ENCODE results near the gene DTNA.

DTNA gene

DNA sequence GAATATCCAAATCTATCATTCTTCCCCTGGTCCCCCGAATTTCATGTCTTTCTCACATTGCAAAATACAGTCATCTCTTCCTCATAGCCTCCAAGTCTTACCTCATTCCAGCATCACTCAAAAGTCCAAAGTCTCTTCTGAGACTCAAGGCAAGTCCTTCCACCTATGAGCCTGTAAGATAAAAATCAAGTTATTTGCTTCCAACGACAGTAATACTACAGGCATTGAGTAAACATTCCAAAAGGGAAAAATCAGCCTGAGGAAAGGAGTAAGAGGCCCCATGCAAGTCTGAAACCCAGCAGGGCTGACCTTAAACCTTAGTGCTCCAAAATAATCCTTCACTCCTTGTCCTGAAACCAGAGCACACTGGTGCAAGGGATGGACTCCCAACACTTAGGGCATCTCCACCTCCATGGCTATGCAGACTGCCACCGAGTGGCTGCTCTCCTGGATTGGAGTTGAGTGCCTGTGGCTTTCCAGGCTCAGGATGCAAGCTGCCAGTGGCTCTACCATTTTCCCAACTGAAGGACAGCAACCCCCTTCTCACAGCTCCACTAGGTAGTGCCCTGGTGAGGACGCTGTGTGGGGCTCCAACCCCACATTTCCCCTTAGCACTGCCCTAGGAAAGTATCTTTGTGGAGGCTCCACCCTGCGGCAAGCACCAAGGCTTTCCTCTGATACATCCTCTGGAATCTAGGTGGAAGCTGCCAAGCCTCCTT lies 16.3 kb downstream of the DTNA start:
- no peaks in the 10 kb centered on the region for H4K20me1 ChIP-seq (ENCODE audit: control insufficient read depth, insufficient read depth, low read depth, low read length)
- H3K9me3 ChIP-seq (ENCODE audit: control insufficient read depth, insufficient read depth, low read length) = no peaks in the 10 kb centered on the region
- H3K79me2 ChIP-seq (ENCODE audit: control insufficient read depth, low read length) = no peaks in the 10 kb centered on the region
- no peak overlapping the region for H3K27ac ChIP-seq (ENCODE audit: low read depth, low read length)
- no peaks in the 10 kb centered on the region for H3K4me1 ChIP-seq (ENCODE audit: control insufficient read depth, low read length)
- TF ChIP-seq, protein P1, sequence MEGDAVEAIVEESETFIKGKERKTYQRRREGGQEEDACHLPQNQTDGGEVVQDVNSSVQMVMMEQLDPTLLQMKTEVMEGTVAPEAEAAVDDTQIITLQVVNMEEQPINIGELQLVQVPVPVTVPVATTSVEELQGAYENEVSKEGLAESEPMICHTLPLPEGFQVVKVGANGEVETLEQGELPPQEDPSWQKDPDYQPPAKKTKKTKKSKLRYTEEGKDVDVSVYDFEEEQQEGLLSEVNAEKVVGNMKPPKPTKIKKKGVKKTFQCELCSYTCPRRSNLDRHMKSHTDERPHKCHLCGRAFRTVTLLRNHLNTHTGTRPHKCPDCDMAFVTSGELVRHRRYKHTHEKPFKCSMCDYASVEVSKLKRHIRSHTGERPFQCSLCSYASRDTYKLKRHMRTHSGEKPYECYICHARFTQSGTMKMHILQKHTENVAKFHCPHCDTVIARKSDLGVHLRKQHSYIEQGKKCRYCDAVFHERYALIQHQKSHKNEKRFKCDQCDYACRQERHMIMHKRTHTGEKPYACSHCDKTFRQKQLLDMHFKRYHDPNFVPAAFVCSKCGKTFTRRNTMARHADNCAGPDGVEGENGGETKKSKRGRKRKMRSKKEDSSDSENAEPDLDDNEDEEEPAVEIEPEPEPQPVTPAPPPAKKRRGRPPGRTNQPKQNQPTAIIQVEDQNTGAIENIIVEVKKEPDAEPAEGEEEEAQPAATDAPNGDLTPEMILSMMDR (IDR thresholded peaks at IDR 0.05; ENCODE audit: low read depth, low read length, poor library complexity, severe bottlenecking) = no peak
- no peak for TF ChIP-seq EZH2phosphoT487 (IDR thresholded peaks at IDR 0.05; ENCODE audit: borderline replicate concordance, low read length)
- H3K9me2 ChIP-seq (replicated peaks; ENCODE audit: control insufficient read depth, low read length) = no peaks in the 10 kb centered on the region
- no peaks in the 10 kb centered on the region for H3F3A ChIP-seq (ENCODE audit: control insufficient read depth, insufficient read depth)
- no peak overlapping the region for H3K4me3 ChIP-seq (ENCODE audit: low read length)
- no peaks in the 10 kb centered on the region for H3K27me3 ChIP-seq (ENCODE audit: control insufficient read depth, low read length)
- H3K36me3 ChIP-seq (ENCODE audit: control insufficient read depth, low read length) = no peaks in the 10 kb centered on the region
- no peak overlapping the region for H3K4me2 ChIP-seq (ENCODE audit: low read length)

DNA sequence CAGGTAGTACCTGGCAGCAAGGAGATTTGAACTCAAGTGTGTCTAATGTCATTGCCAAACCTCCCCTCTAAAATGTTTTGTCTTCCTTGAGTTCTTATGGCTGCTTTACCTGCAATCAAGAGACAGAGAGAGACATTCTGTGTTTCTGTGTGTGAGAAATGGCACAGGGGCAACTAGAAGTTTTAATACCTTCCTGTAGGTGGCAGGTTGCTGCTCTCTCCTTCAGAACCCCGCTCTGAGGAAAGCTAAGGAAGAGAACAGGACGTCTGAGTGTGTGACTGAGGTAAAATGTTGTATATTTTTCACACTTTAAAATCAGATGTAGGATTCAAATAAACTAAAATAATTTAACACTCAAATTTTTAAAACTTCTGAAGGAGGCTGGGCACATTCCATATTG lies 19.2 kb downstream of the DTNA start:
- Histone ChIP-seq H3K9me2 (replicated peaks; ENCODE audit: control insufficient read depth, low read length) (no peaks in the 10 kb centered on the region), H4K20me1 (ENCODE audit: control insufficient read depth, insufficient read depth, low read depth, low read length) (no peaks in the 10 kb centered on the region), H3F3A (ENCODE audit: control insufficient read depth, insufficient read depth) (no peaks in the 10 kb centered on the region), H3K36me3 (ENCODE audit: control insufficient read depth, low read length) (no peaks in the 10 kb centered on the region), H3K27ac (ENCODE audit: low read depth, low read length) (no peak overlapping the region), H3K4me3 (ENCODE audit: low read length) (no peak overlapping the region), H3K79me2 (ENCODE audit: control insufficient read depth, low read length) (no peaks in the 10 kb centered on the region), H3K27me3 (ENCODE audit: control insufficient read depth, low read length) (no peaks in the 10 kb centered on the region), H3K4me1 (ENCODE audit: control insufficient read depth, low read length) (no peaks in the 10 kb centered on the region), H3K9me3 (ENCODE audit: control insufficient read depth, insufficient read depth, low read length) (no peaks in the 10 kb centered on the region), H3K4me2 (ENCODE audit: low read length) (no peak overlapping the region)
- TF ChIP-seq EZH2phosphoT487 (IDR thresholded peaks at IDR 0.05; ENCODE audit: borderline replicate concordance, low read length) = no peak
- TF ChIP-seq, protein P1 (IDR thresholded peaks at IDR 0.05; ENCODE audit: low read depth, low read length, poor library complexity, severe bottlenecking) = peak; percentile 63

DNA sequence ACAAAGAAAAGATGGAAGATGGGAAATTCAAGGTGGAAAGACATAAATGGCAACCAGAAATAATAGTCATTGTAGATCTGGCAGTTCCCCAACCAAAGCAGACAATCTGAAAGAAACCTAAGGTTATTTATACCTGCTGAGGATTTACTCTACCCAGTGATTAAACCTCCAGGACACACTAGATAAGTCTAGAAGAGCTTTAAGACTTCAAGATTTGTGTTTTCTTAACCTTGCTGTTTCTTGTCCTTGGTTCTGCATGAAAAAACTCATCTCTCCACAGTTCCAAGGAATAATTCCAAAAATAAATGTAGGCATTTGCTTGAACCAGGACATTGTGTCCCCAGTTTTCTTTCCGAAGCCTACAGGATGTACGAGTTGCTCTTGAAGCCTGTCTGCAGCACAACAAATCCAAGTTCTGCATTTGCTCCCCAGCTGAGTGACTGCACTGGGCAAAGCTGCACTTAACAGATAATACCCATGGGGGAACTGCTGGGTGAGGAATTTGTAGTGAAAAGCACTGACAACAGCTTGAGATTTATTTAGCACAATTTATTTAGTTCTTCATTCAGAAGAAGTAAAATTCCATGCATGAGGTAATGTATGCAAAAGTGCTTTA lies 19.8 kb downstream of the DTNA start:
- TF ChIP-seq, protein P1 (IDR thresholded peaks at IDR 0.05; ENCODE audit: low read depth, low read length, poor library complexity, severe bottlenecking) = no peak
- no peak for TF ChIP-seq EZH2phosphoT487 (IDR thresholded peaks at IDR 0.05; ENCODE audit: borderline replicate concordance, low read length)
- Histone ChIP-seq H3K79me2 (ENCODE audit: control insufficient read depth, low read length) (no peaks in the 10 kb centered on the region), H3K4me1 (ENCODE audit: control insufficient read depth, low read length) (no peaks in the 10 kb centered on the region), H3K4me2 (ENCODE audit: low read length) (no peak overlapping the region), H3K4me3 (ENCODE audit: low read length) (no peak overlapping the region), H4K20me1 (ENCODE audit: control insufficient read depth, insufficient read depth, low read depth, low read length) (no peaks in the 10 kb centered on the region), H3K27ac (ENCODE audit: low read depth, low read length) (no peak overlapping the region), H3K36me3 (ENCODE audit: control insufficient read depth, low read length) (no peaks in the 10 kb centered on the region), H3F3A (ENCODE audit: control insufficient read depth, insufficient read depth) (no peaks in the 10 kb centered on the region), H3K9me2 (replicated peaks; ENCODE audit: control insufficient read depth, low read length) (no peaks in the 10 kb centered on the region), H3K9me3 (ENCODE audit: control insufficient read depth, insufficient read depth, low read length) (no peaks in the 10 kb centered on the region), H3K27me3 (ENCODE audit: control insufficient read depth, low read length) (no peaks in the 10 kb centered on the region)

Data from DOHH2 (cell line).